ENCODE measurements around the gene NDC80.

DNA sequence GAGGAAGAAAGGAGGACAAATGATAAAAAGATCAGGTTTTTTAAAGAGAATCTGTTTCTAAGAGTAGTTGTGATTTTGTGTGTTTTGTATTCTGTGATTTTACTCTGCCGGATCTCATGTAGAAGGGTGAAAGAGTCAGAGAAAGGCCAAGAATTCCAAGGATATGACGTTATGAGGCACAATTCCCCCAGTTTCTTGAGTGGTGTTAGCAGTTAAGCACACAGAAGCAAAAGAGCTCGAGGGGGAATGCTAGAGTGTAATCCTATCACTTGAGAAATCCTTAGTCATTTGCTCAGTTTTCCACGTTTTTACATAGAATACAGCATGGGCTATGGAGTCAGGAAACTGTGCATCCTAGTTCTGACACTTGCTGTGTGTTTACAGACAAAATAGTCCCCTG, 34.9 kb upstream of the NDC80 start:
- TF ChIP-seq, protein P1, sequence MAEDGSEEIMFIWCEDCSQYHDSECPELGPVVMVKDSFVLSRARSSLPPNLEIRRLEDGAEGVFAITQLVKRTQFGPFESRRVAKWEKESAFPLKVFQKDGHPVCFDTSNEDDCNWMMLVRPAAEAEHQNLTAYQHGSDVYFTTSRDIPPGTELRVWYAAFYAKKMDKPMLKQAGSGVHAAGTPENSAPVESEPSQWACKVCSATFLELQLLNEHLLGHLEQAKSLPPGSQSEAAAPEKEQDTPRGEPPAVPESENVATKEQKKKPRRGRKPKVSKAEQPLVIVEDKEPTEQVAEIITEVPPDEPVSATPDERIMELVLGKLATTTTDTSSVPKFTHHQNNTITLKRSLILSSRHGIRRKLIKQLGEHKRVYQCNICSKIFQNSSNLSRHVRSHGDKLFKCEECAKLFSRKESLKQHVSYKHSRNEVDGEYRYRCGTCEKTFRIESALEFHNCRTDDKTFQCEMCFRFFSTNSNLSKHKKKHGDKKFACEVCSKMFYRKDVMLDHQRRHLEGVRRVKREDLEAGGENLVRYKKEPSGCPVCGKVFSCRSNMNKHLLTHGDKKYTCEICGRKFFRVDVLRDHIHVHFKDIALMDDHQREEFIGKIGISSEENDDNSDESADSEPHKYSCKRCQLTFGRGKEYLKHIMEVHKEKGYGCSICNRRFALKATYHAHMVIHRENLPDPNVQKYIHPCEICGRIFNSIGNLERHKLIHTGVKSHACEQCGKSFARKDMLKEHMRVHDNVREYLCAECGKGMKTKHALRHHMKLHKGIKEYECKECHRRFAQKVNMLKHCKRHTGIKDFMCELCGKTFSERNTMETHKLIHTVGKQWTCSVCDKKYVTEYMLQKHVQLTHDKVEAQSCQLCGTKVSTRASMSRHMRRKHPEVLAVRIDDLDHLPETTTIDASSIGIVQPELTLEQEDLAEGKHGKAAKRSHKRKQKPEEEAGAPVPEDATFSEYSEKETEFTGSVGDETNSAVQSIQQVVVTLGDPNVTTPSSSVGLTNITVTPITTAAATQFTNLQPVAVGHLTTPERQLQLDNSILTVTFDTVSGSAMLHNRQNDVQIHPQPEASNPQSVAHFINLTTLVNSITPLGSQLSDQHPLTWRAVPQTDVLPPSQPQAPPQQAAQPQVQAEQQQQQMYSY (CRISPR knock-in tag; IDR thresholded peaks at IDR 0.05) = no peak
- TF ChIP-seq, protein P2, sequence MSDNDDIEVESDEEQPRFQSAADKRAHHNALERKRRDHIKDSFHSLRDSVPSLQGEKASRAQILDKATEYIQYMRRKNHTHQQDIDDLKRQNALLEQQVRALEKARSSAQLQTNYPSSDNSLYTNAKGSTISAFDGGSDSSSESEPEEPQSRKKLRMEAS (CRISPR knock-in tag; IDR thresholded peaks at IDR 0.05) = no peak
- TF ChIP-seq, protein P3, sequence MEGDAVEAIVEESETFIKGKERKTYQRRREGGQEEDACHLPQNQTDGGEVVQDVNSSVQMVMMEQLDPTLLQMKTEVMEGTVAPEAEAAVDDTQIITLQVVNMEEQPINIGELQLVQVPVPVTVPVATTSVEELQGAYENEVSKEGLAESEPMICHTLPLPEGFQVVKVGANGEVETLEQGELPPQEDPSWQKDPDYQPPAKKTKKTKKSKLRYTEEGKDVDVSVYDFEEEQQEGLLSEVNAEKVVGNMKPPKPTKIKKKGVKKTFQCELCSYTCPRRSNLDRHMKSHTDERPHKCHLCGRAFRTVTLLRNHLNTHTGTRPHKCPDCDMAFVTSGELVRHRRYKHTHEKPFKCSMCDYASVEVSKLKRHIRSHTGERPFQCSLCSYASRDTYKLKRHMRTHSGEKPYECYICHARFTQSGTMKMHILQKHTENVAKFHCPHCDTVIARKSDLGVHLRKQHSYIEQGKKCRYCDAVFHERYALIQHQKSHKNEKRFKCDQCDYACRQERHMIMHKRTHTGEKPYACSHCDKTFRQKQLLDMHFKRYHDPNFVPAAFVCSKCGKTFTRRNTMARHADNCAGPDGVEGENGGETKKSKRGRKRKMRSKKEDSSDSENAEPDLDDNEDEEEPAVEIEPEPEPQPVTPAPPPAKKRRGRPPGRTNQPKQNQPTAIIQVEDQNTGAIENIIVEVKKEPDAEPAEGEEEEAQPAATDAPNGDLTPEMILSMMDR (IDR thresholded peaks at IDR 0.05) = no peak

All from WTC11 (cell line).